Right forelimb (tissue), 1 donor: ENCODE results near the gene ARRB1.
A peak's percentile ranks its signal among the peaks of the same experiment; 100 is the strongest.
"Not testable (repeated sequence)": the region's sequence is repeated elsewhere in the genome, so short reads cannot be mapped to it uniquely, and the experiment has no call there.

Experiments
- DNase-seq: peaks from one replicate; pipeline ENCODE4 v3.0.0-alpha.2; 2018

The ARRB1 gene

DNA sequence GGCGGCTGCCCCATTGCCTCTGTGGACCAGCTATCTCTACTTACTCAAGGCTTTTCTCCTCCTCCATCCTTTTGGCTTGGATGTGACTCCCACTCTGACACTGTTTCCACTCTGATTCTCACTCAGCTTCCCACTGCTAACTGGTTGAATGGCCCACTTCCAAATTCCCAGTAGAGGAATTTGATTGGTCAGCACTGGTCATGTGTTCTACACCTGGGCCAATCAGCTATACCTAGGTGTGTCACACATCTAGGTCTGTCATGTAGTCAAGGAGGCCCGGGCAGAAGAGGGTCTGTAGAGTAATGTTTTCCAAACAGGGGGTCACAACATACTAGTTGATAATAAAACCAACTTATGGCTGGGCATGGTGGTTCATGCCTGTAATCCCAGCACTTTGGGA is 57.6 kb downstream of the ARRB1 start:
- no peak for DNase-seq

GRCh38 chr11:75292943-75293342 is 58.5 kb downstream of the ARRB1 start:
- DNase-seq = no peak

DNA sequence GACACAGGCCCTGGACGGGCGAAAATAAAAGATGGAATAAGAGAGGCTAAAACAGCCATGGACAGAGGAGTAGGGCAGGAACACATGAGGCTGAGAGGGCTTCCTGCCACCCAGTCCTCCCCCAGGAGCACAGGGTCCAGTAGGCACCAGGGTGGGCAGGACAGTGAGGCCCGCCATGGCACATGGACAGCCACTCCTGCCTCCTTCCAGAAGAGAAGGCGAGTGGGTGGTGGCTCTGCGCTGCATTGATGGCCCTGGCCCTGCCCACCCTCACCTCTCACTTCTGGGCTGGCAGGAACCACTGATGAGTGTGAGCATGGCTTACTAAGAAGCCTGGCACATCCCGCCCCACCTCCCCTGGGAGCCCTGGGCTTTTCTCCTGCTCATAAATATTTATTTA is 59.7 kb downstream of the ARRB1 start:
- DNase-seq = no peak

- no peak for DNase-seq
Observed at GRCh38 chr11:75289919-75290318, 61.5 kb downstream of the ARRB1 start.

DNA sequence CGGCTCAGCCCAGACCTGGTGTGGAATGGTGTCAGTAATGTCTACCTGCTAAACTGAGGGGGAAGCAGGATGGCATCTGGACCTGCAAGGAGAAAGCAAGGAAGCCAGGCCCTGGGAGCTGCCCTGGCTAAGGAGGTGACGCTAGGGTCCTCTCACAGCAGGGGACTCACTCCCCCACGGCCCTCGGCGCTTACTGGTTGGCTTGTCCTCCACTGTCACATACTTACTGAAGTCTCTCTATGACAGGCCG is 62.0 kb downstream of the ARRB1 start:
- no peak for DNase-seq

GRCh38 chr11:75287579-75287978 is 63.9 kb downstream of the ARRB1 start:
- no peak for DNase-seq

DNA sequence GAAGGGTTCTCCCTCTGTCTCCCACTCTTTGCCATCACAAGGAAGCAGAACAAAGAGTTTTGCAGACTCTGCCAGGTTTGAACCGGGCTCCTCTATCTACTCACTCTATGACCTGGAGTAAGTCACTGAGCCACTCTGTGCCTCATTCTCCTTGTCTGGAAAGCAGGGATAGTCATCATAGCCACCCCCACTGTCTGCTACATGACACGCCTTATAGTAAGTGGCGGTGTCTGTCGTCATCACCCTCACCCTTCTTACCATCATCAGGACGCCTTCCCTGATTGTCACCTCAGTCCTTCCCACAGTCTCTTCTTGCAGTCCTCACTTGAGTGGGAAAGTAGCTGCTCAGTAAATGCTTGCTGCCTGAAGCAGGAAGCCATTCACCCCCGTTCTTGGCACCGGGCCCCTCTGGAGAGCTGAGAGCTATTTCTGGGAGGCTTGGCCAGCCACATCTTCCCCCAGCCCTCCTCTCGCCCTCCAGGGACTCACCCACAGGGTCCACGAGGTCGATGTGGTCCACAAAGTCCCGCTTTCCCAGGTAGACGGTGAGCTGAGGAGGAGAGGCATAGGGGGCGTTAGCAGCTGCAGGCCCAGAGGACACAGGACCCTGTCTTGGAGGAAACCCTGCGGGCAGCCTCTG is 64.5 kb downstream of the ARRB1 start:
- DNase-seq = no peak

DNA sequence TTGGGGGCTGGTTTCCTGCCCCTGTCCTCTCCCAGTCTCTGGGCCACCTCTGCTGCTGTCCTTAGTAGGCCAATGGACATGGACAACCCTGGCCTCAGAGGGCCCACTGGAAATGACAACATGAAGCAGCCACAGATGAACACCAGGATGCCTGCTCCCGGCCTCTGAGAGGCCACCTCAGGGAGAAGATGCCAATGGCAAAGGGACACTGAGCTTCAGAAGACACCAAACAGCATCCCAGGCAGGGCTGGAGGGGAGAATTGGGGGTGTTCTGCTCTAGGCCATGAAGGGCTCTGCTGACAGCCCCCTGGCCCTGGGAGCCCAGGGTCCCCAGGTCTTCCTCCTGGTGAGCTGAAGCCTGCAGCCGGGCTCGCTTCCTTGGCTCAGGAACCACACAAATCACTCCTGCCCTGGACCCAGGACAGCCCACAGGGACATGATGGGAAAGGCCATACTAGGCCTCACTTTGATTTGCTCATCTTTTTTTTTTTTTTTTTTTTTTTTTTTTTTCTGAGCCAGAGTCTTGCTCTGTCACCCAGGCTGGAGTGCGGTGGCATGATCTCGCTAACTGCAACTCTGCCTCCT is 65.6 kb downstream of the ARRB1 start:
- DNase-seq = no peak

GRCh38 chr11:75283391-75283931 is 68.0 kb downstream of the ARRB1 start:
- no peak for DNase-seq

DNA sequence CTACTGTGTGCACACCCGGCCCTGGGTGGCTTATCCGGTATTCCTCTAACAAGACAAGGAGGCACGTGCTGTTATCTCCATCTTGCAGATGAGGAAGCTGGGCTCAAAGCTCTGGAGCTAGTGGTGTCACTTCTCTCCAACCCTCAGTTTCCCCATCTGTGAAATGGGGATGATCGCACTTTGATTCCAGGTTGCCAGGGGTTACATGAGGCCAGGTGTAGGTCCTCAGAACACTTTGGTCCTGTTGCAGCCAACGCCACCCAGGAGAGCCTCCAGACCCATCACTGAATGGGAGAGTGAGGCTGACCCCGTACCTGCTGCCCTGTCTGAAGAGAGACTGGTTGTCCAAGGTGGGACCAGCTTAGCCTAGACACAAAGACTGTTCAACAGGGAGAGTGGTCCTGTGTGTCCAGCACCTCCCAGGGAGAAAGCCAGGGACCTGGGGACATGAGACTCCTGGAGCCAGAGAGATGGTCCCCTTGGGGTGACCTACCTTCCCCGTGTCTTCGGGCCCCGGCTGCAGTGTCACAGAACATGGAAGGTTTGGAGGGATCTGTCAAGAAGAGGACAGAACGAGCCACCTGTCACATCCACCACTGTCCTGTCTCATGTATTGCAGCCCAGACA is 69.9 kb downstream of the ARRB1 start:
- no peak for DNase-seq

DNA sequence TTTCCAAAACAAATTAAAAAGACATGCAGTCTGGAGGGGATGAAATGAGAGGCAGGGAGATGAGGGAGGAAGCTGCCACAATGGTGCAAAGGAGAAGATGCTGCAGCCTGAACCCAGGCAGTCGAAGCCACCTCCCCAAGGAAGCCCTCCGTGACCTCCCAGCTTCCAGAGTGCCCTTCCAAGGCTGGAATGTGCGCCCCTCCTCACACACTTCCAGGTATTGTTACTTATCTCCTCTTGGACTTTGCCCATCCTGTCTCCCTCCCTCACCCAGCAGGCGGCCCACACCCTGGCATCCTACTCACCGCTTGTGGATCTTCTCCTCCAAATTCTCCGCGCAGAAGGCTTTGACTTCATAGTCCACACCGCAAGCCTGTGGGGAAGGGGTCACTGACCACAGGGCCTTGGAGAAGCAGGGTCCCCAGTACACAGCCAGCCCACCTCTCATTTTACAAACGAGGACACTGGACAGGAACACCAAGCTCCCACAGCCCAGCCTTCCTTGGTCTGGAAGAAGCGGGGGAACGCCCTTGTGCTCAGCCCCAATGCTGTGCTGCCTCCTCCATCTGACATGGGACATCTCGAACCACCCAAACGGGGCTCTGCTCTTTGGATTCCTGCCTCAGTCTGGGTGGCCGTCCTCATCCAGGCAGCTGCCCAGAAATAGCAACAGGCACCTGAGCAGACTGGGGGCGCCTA is 70.5 kb downstream of the ARRB1 start:
- DNase-seq = no peak

DNA sequence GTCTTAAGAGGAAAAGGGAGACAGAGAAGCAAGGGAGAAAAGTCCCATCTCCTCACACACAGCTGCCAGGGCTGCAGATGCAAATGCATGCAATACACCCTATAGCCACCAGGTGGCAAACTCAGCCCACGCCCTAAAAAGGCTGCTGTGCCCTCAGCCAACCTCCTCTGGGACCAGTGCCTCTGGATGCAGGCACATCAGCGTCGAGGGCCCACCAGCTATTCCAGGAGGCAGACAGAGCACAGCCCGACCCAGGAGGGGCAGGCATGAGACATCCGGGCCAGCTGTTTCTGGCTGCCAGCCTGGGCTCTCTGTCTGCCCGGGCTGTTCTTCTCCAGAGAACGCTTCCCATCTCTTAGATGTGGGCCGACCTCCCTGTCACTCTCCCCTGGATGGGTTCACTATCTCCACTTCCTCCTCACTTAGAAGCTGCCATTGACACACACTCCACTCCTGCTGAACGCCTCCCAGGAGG is 71.2 kb downstream of the ARRB1 start:
- peak; percentile 85 for DNase-seq

DNA sequence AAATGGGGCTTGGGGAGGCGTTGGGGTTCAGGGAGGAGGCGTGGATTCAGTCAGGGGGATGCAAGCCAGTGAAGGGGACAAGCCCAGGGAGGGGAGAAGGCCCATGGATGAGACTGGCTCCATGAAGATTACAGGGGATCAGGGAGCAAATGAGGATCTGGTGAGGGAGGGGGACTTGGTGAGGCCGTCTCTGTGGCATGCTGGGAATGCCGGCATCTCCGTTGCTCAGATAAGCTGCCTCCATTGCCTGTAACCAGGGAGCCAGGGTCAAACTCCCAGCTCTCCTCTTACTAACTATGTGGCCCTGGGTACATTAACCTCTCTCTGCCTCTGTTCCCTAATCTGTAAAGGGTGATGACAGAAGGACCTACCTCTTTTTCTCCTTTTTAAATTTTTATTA is 72.2 kb downstream of the ARRB1 start:
- DNase-seq = peak; percentile 30

- peak; percentile 40 for DNase-seq
Observed at GRCh38 chr11:75277991-75278790, 73.3 kb downstream of the ARRB1 start.

GRCh38 chr11:75277211-75277805 is 74.2 kb downstream of the ARRB1 start:
- DNase-seq = peak; percentile 15

DNA sequence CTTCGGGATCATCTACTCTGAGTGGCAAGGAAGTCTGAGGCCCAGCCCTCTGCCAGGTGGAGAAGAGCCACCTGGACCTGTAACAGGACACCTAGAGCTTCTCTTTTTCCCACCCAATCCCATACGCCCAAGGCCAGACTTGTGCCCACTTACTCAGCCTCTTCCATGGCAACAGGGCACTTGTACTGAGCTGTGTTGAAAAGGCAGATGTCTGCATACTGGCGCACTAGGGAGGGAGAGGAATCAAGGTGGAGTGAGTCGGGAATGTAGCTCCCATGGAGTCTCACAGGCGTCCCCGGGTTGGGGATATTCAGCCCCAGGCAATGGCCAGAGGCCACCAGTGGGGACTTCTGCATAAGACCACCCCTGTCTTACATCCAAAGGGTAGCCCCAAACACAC is 74.8 kb downstream of the ARRB1 start:
- no peak for DNase-seq

- no peak for DNase-seq
Observed at GRCh38 chr11:75276186-75276585, 75.3 kb downstream of the ARRB1 start.

- no peak for DNase-seq
Observed at GRCh38 chr11:75275581-75275980, 75.9 kb downstream of the ARRB1 start.

DNA sequence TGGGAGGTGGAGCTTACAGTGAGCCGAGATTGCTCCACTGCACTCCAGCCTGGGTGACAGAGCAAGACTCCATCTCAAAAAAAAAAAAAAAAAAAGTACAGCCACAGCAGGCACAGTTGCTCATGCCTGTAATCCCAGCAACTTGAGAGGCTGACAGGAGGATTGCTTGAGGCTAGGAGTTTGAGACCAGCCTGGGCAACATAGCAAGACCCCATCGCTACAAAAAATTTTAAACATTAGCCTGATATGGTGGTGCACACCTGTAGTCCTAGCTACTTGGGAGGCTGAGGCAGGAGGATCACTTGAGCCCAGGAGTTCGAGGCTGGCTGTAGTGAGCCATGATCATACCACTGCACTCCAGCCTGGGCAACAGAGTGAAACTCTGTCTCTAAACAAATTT is 76.7 kb downstream of the ARRB1 start:
- DNase-seq = not testable (repeated sequence)

DNA sequence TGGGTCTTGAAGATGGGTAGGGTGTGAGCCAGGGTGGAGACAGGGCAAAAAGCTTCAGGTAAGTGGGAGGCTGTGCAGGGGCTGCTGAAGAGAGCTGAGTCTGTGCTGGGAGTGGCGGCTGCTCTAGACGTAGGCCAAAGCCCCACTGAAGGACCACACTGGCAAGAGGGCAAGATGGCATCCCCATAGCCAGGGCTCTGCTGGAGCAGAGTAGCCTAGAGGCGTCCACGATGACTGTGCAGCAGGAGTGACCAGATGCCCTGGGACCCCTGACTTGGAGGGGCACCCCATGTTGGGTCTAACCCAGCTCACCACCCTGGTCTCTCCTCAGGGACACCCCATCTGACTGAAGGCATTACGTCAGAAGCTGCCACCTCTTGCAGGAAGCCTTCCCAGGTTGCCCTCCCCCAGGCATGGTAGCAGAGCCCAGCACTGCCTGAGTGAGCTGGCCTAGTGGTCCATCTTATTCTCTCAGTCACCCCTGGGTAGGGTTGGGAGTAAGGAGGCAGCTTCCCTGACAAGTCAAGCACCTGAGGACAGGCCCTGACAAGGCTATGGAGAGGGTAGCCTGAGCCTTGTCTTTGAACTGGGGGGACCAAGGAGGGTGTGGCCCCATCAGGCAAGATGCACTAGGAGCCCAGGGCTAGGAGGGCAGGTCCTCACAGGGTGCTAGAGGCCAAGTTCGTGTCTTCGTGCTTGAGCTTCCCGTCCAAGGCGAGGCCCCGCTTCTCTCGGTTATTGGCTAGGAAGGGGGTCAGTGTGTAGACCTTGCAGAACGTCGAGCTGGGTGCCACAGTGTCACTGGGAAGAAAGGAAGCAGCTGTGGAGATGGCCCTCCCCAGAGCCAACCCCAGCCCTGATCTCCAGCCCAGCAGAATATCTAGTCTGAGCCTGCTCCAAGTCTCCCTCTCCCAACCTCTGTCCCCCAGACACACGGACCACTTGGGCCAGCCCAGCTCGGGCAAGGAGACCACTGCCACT is 77.8 kb downstream of the ARRB1 start:
- no peak for DNase-seq

DNA sequence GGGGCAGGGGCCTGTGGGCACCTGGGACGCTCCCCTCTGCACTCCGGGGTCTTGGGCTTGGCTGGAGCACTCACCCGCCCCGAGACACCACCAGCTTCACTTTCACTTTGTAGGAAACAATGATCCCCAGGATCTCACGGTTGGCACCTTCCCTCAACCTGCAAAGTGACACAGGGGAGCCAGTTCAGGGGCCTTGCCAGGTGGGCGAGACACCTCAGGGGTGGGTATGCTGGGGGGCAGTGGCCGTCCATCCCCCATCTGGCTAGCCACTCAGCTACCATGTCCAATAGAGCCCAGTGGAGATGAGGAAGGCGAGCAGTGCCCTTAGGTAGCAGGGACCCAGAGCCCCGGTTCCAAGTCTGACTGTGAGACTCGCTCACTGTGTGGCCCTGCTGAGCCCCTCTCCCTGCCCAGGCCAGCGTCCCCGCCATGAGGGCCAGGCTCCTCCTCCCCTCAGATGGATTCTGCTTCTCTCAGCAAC is 78.6 kb downstream of the ARRB1 start:
- no peak for DNase-seq
